Measurements from ENCODE around the gene SASH3. TPM values are rescaled to one million over a fixed set of nuclear protein-coding genes. Genes with fewer than 3 reads are reported as not detected.

The SASH3 gene
- total RNA-seq, 2 donors from 2014 or later: not detected

- Mint-ChIP-seq H3K4me1 (peaks cover 4% of the 10 kb centered on the region), H3K4me3 (no peak overlapping the region), H3K27ac (no peak overlapping the region), H3K36me3 (ENCODE audit: low read depth) (peaks cover 51% of the 10 kb centered on the region), H3K9me3 (peaks cover 21% of the 10 kb centered on the region), H3K27me3 (ENCODE audit: insufficient read depth) (no peaks in the 10 kb centered on the region)
- Histone ChIP-seq H3K9me3 (ENCODE audit: control insufficient read depth, low read length) (no peaks in the 10 kb centered on the region), H3K27me3 (ENCODE audit: control insufficient read depth, insufficient read depth, low read length, poor library complexity, severe bottlenecking) (no peaks in the 10 kb centered on the region), H3K27ac (ENCODE audit: low read depth, low read length) (no peak overlapping the region), H3K9ac (ENCODE audit: extremely low read depth, low read length, poor library complexity, severe bottlenecking) (no peak overlapping the region), H3K36me3 (ENCODE audit: control insufficient read depth, insufficient read depth, low read length) (peaks cover 8% of the 10 kb centered on the region), H3K4me3 (ENCODE audit: low read length) (no peak overlapping the region), H3K4me1 (ENCODE audit: control insufficient read depth, insufficient read depth, low read length) (no peaks in the 10 kb centered on the region)
- DNase-seq: no peak
- TF ChIP-seq, protein P1, sequence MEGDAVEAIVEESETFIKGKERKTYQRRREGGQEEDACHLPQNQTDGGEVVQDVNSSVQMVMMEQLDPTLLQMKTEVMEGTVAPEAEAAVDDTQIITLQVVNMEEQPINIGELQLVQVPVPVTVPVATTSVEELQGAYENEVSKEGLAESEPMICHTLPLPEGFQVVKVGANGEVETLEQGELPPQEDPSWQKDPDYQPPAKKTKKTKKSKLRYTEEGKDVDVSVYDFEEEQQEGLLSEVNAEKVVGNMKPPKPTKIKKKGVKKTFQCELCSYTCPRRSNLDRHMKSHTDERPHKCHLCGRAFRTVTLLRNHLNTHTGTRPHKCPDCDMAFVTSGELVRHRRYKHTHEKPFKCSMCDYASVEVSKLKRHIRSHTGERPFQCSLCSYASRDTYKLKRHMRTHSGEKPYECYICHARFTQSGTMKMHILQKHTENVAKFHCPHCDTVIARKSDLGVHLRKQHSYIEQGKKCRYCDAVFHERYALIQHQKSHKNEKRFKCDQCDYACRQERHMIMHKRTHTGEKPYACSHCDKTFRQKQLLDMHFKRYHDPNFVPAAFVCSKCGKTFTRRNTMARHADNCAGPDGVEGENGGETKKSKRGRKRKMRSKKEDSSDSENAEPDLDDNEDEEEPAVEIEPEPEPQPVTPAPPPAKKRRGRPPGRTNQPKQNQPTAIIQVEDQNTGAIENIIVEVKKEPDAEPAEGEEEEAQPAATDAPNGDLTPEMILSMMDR (conservative IDR thresholded peaks at IDR 0.05): peak; percentile 5
- WGBS, 2 experiments (ENCODE audit: insufficient coverage in 1 of 2, insufficient read length in 1 of 2): 100% methylated on average over 6 of the region's 6 CpGs; no CpG with 5 or more reads in 1 of the 2 experiments
These were observed 43.8 kb downstream of the SASH3 start for GRCh38 chrX:129823522-129823921.

- Histone ChIP-seq H3K4me3 (ENCODE audit: low read length) (no peak overlapping the region), H3K27me3 (ENCODE audit: control insufficient read depth, insufficient read depth, low read length, poor library complexity, severe bottlenecking) (no peaks in the 10 kb centered on the region), H3K36me3 (ENCODE audit: control insufficient read depth, insufficient read depth, low read length) (peaks cover 16% of the 10 kb centered on the region), H3K9me3 (ENCODE audit: control insufficient read depth, low read length) (no peaks in the 10 kb centered on the region), H3K9ac (ENCODE audit: extremely low read depth, low read length, poor library complexity, severe bottlenecking) (no peak overlapping the region), H3K4me1 (ENCODE audit: control insufficient read depth, insufficient read depth, low read length) (no peaks in the 10 kb centered on the region), H3K27ac (ENCODE audit: low read depth, low read length) (no peak overlapping the region)
- H3K4me3 Mint-ChIP-seq: no peak overlapping the region
- 94% methylated on average over 2 of the region's 4 CpGs; no CpG with 5 or more reads in 1 of the 2 experiments for WGBS, 2 experiments (ENCODE audit: insufficient coverage in 1 of 2, insufficient read length in 1 of 2)
- TF ChIP-seq, protein P1 (conservative IDR thresholded peaks at IDR 0.05): no peak
- DNase-seq: no peak
- H3K27me3 Mint-ChIP-seq (ENCODE audit: insufficient read depth): no peaks in the 10 kb centered on the region
- peaks cover 25% of the 10 kb centered on the region for H3K9me3 Mint-ChIP-seq
- H3K27ac Mint-ChIP-seq: no peak overlapping the region
- peaks cover 59% of the 10 kb centered on the region for H3K36me3 Mint-ChIP-seq (ENCODE audit: low read depth)
- H3K4me1 Mint-ChIP-seq: peaks cover 4% of the 10 kb centered on the region
These were observed 44.9 kb downstream of the SASH3 start for GRCh38 chrX:129824620-129825019.

GRCh38 chrX:129825746-129826505 lies 46.2 kb downstream of the SASH3 start:
- H3K9me3 ChIP-seq (ENCODE audit: control insufficient read depth, low read length): no peaks in the 10 kb centered on the region
- no peaks in the 10 kb centered on the region for H3K4me1 ChIP-seq (ENCODE audit: control insufficient read depth, insufficient read depth, low read length)
- WGBS, 2 experiments (ENCODE audit: insufficient coverage in 1 of 2, insufficient read length in 1 of 2): 95 to 100% methylated on average over 1 to 3 of the region's 4 CpGs
- no peak for DNase-seq
- TF ChIP-seq, protein P1 (conservative IDR thresholded peaks at IDR 0.05): no peak
- H3K9ac ChIP-seq (ENCODE audit: extremely low read depth, low read length, poor library complexity, severe bottlenecking): no peak overlapping the region
- Mint-ChIP-seq H3K4me3 (no peak overlapping the region), H3K27me3 (ENCODE audit: insufficient read depth) (no peaks in the 10 kb centered on the region), H3K4me1 (peaks cover 4% of the 10 kb centered on the region), H3K36me3 (ENCODE audit: low read depth) (peaks cover 58% of the 10 kb centered on the region), H3K9me3 (peaks cover 25% of the 10 kb centered on the region), H3K27ac (no peak overlapping the region)
- no peak overlapping the region for H3K4me3 ChIP-seq (ENCODE audit: low read length)
- no peak overlapping the region for H3K27ac ChIP-seq (ENCODE audit: low read depth, low read length)
- no peaks in the 10 kb centered on the region for H3K27me3 ChIP-seq (ENCODE audit: control insufficient read depth, insufficient read depth, low read length, poor library complexity, severe bottlenecking)
- peaks cover 20% of the 10 kb centered on the region for H3K36me3 ChIP-seq (ENCODE audit: control insufficient read depth, insufficient read depth, low read length)
